Measurements from ENCODE around the gene RRAGA. TPM values are rescaled to one million over a fixed set of nuclear protein-coding genes. Genes with fewer than 3 reads are reported as not detected.
"Not testable (repeated sequence)": the region's sequence is repeated elsewhere in the genome, so short reads cannot be mapped to it uniquely, and the experiment has no call there.

RRAGA gene
- total RNA-seq, 1 donor from 2014 or later: 95.8 TPM

DNA sequence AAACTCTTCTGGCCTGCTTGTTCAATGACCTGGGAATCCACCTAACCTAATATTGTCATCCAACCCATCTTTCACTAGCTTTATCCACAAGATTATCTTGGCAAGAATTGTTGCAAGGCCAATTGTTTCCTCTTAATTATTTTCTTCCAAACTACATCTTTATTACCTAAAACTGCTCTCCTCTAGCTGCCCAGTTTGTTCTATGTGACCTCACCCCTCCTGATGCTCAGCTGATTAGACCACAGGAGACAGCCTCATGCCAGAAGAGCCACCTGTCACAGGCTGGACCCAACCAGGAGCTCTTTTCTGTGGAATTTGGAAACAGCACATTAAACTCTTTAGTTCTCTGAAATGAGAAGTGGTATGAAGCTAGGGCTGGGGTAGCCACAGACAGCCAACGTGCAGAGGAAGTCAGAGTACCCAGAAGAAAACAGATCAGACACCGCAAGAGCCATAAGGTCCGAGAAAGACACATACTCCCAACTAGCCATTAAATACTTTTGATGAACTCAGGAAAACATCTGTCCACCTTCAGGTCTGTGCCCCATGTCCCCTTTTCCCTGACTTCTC is 28.3 kb upstream of the RRAGA start:
- no peak for TF ChIP-seq CTCF (IDR thresholded peaks at IDR 0.05; ENCODE audit: unreplicated experiment)
- DNase-seq (ENCODE audit: low spot score): no peak
- peaks cover 2% of the 10 kb centered on the region for H3K27me3 Mint-ChIP-seq (ENCODE audit: unreplicated experiment)
- no peaks in the 10 kb centered on the region for H3K9me3 Mint-ChIP-seq (ENCODE audit: unreplicated experiment)
- no peak overlapping the region for H3K4me3 Mint-ChIP-seq (ENCODE audit: unreplicated experiment)
- peaks cover 7% of the 10 kb centered on the region for H3K4me1 Mint-ChIP-seq (ENCODE audit: unreplicated experiment)
- no peaks in the 10 kb centered on the region for H3K36me3 Mint-ChIP-seq (ENCODE audit: low read depth, unreplicated experiment)
- no peak overlapping the region for H3K27ac Mint-ChIP-seq (ENCODE audit: unreplicated experiment)

DNA sequence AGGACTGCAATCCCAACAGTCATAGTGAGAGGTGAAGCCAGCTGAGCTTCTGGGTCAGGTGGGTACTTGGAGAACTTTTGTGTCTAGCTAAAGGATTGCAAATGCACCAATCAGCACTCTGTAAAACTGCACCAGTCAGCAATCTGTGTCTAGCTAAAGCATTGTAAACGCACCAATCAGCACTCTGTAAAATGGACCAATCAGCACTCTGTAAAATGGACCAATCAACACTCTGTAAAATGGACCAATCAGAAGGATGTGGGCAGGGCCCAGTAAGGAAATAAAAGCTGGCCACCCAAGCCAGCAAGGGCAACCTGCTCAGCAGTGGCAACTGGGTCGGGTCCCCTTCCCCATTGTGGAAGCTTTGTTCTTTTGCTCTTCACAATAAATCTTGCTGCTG is 27.6 kb upstream of the RRAGA start:
- H3K27ac Mint-ChIP-seq (ENCODE audit: unreplicated experiment); H3K36me3 Mint-ChIP-seq (ENCODE audit: low read depth, unreplicated experiment); H3K4me3 Mint-ChIP-seq (ENCODE audit: unreplicated experiment); DNase-seq (ENCODE audit: low spot score); H3K4me1 Mint-ChIP-seq (ENCODE audit: unreplicated experiment); H3K27me3 Mint-ChIP-seq (ENCODE audit: unreplicated experiment); H3K9me3 Mint-ChIP-seq (ENCODE audit: unreplicated experiment): not testable (repeated sequence)

- Mint-ChIP-seq H3K4me1 (ENCODE audit: unreplicated experiment) (peaks cover 7% of the 10 kb centered on the region), H3K27me3 (ENCODE audit: unreplicated experiment) (peaks cover 2% of the 10 kb centered on the region), H3K9me3 (ENCODE audit: unreplicated experiment) (no peaks in the 10 kb centered on the region), H3K36me3 (ENCODE audit: low read depth, unreplicated experiment) (no peaks in the 10 kb centered on the region), H3K4me3 (ENCODE audit: unreplicated experiment) (no peak overlapping the region), H3K27ac (ENCODE audit: unreplicated experiment) (no peak overlapping the region)
- TF ChIP-seq CTCF (IDR thresholded peaks at IDR 0.05; ENCODE audit: unreplicated experiment): no peak
- no peak for DNase-seq (ENCODE audit: low spot score)
Measured at GRCh38 chr9:19022206-19022605, 27.0 kb upstream of the RRAGA start.

GRCh38 chr9:19023078-19023477 is 26.1 kb upstream of the RRAGA start:
- DNase-seq (ENCODE audit: low spot score): no peak
- TF ChIP-seq CTCF (IDR thresholded peaks at IDR 0.05; ENCODE audit: unreplicated experiment): no peak
- Mint-ChIP-seq H3K27me3 (ENCODE audit: unreplicated experiment) (peaks cover 2% of the 10 kb centered on the region), H3K27ac (ENCODE audit: unreplicated experiment) (no peak overlapping the region), H3K36me3 (ENCODE audit: low read depth, unreplicated experiment) (no peaks in the 10 kb centered on the region), H3K4me3 (ENCODE audit: unreplicated experiment) (no peak overlapping the region), H3K9me3 (ENCODE audit: unreplicated experiment) (no peaks in the 10 kb centered on the region), H3K4me1 (ENCODE audit: unreplicated experiment) (peaks cover 7% of the 10 kb centered on the region)

GRCh38 chr9:19026375-19026774 is 22.9 kb upstream of the RRAGA start:
- Mint-ChIP-seq H3K36me3 (ENCODE audit: low read depth, unreplicated experiment) (no peaks in the 10 kb centered on the region), H3K4me1 (ENCODE audit: unreplicated experiment) (peaks cover 7% of the 10 kb centered on the region), H3K27ac (ENCODE audit: unreplicated experiment) (no peak overlapping the region), H3K4me3 (ENCODE audit: unreplicated experiment) (no peak overlapping the region), H3K27me3 (ENCODE audit: unreplicated experiment) (peaks cover 4% of the 10 kb centered on the region), H3K9me3 (ENCODE audit: unreplicated experiment) (no peaks in the 10 kb centered on the region)
- no peak for DNase-seq (ENCODE audit: low spot score)
- no peak for TF ChIP-seq CTCF (IDR thresholded peaks at IDR 0.05; ENCODE audit: unreplicated experiment)

Data from endothelial cell (in vitro differentiated cells).